H1 (cell line): ENCODE measurements around the gene RNF225. TPM values are rescaled to one million over a fixed set of nuclear protein-coding genes. Genes with fewer than 3 reads are reported as not detected.

ENCODE experiments used
- POU5F1 ChIP-seq: IDR thresholded peaks from 2 replicates; pipeline ENCODE4 v1.6.1; 2011; ENCODE audit warnings: low read depth, mild to moderate bottlenecking, low read length, moderate library complexity
- RAD21 ChIP-seq, 2 experiments: IDR thresholded peaks in 1 of 2; conservative IDR thresholded peaks in 1 of 2; 2 replicates each; pipeline ENCODE4 v1.6.1; 2011; ENCODE audit warnings: low read depth in 2 of 2, low read length in 2 of 2, improper control_type of control experiment in 1 of 2, inconsistent platforms in 1 of 2, mild to moderate bottlenecking in 1 of 2, moderate library complexity in 1 of 2
- TAF1 ChIP-seq: IDR thresholded peaks from 2 replicates; pipeline ENCODE4 v1.6.1; 2011; ENCODE audit warnings: mild to moderate bottlenecking, low read depth, low read length
- polyA plus RNA-seq, 7 experiments: library from polyadenylated mRNA; depleted of rRNA in 3 of 7; stranded (reverse) in 5 of 7; unstranded in 2 of 7; fragments of >200 nt in 5 of 7; fragments of 200-250 nt in 2 of 7; gene quantifications; 1 replicate in 5 of 7; 2 replicates in 1 of 7; 4 replicates in 1 of 7; pipeline versions ENCODE4 v1.2.1 to v1.2.3, GENCODE V29; 2011 to 2013; ENCODE audit warnings: missing spikeins in 2 of 7, mixed read lengths in 2 of 7
- total RNA-seq: library from RNA; stranded (reverse); fragmentation: NEBNext Ultra II Directional; extraction: Animal tissue kit (Norgen Biotek cat#: 25700); gene quantifications from 2 replicates; pipeline ENCODE4 v1.2.1, GENCODE V29; 2021
- TF ChIP-seq, protein P1 (sequence below), 3 experiments: IDR thresholded peaks; 1 replicate in 2 of 3; 2 replicates in 1 of 3; pipeline versions ENCODE4 v1.5.1 to v1.6.1; 2011; ENCODE audit warnings: low read length in 3 of 3, mild to moderate bottlenecking in 3 of 3, inconsistent platforms in 2 of 3, low read depth in 1 of 3, moderate library complexity in 1 of 3; ENCODE audit not compliant: insufficient read depth in 1 of 3; ENCODE audit errors: control extremely low read depth in 1 of 3

RNF225 gene
- total and polyA plus RNA-seq, 2 of the 8 experiments (the other 6 are each of a cell fraction or from before 2014, with no cell fraction given), result 0.17 to 1.0 TPM

GRCh38 chr19:58387338-58388174, 7.9 kb upstream of the RNF225 start (continued):
- TF ChIP-seq, protein P1, sequence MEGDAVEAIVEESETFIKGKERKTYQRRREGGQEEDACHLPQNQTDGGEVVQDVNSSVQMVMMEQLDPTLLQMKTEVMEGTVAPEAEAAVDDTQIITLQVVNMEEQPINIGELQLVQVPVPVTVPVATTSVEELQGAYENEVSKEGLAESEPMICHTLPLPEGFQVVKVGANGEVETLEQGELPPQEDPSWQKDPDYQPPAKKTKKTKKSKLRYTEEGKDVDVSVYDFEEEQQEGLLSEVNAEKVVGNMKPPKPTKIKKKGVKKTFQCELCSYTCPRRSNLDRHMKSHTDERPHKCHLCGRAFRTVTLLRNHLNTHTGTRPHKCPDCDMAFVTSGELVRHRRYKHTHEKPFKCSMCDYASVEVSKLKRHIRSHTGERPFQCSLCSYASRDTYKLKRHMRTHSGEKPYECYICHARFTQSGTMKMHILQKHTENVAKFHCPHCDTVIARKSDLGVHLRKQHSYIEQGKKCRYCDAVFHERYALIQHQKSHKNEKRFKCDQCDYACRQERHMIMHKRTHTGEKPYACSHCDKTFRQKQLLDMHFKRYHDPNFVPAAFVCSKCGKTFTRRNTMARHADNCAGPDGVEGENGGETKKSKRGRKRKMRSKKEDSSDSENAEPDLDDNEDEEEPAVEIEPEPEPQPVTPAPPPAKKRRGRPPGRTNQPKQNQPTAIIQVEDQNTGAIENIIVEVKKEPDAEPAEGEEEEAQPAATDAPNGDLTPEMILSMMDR (IDR thresholded peaks at IDR 0.05; ENCODE audit: control extremely low read depth in 1 of 3, insufficient read depth in 1 of 3, low read depth in 1 of 3, low read length in 3 of 3), result peak in 2 of 3 experiments; percentile 8 to 22; a peak in 1 of 4 replicates
- TF ChIP-seq POU5F1, result no peak
- TF ChIP-seq TAF1, result no peak
- no peak; a peak in 1 of 4 replicates for TF ChIP-seq RAD21 (IDR thresholded peaks at IDR 0.05 in 1 of 2, conservative IDR thresholded peaks at IDR 0.05 in 1 of 2; ENCODE audit: low read depth in 2 of 2, low read length in 2 of 2)
